ENCODE results near the gene ARL4C. TPM values are rescaled to one million over a fixed set of nuclear protein-coding genes. Genes with fewer than 3 reads are reported as not detected.

The ARL4C gene
- total RNA-seq, 2 experiments from 2014 or later: 469 to 471 TPM

- CTCF ChIA-PET: interaction anchor here (1.4 to 3.1 kb wide), 2 partner anchors 44 to 202 kb away, joined by 4 to 10 read pairs; no protein-coding TSS in a partner anchor
- POLR2A ChIA-PET: interaction anchor here (1.0 to 12.4 kb wide), 10 partner anchors 8 to 500 kb away, joined by 3 to 211 read pairs (median 16); partner anchors contain the start of gene ARL4C
- Mint-ChIP-seq H3K4me3 (peak overlapping the region; percentile 82), H3K27ac (peak overlapping the region; percentile 98), H3K4me1 (ENCODE audit: low read depth) (peaks cover 86% of the 10 kb centered on the region), H3K36me3 (ENCODE audit: low read depth) (peaks cover 81% of the 10 kb centered on the region), H3K9me3 (no peaks in the 10 kb centered on the region), H3K27me3 (peaks cover 5% of the 10 kb centered on the region)
- intact Hi-C loops (cut with DNase I, micrococcal nuclease): loop anchor here in 1 of 2 experiments (5.0 kb wide), 1 partner anchor 118 kb away; no protein-coding TSS in a partner anchor
- ATAC-seq (ENCODE audit: poor library complexity): no peak
- Histone ChIP-seq H3K27me3 (ENCODE audit: control insufficient read depth in 1 of 2, insufficient read depth in 2 of 2, low read length in 2 of 2) (no peaks in the 10 kb centered on the region), H3K9me3 (ENCODE audit: control insufficient read depth in 1 of 2, insufficient read depth in 1 of 2, low read length in 2 of 2) (no peaks in the 10 kb centered on the region), H3K4me3 (ENCODE audit: low read length) (peak overlapping the region; percentile 94), H3K27ac (ENCODE audit: low read depth in 1 of 2, low read length in 2 of 2) (peak overlapping the region; percentile 70 to 96), H3K36me3 (ENCODE audit: insufficient read depth, low read length) (peaks cover 33% of the 10 kb centered on the region), H3K4me1 (ENCODE audit: insufficient read depth, low read length) (peaks cover 60% of the 10 kb centered on the region)
- TF ChIP-seq, protein P1, sequence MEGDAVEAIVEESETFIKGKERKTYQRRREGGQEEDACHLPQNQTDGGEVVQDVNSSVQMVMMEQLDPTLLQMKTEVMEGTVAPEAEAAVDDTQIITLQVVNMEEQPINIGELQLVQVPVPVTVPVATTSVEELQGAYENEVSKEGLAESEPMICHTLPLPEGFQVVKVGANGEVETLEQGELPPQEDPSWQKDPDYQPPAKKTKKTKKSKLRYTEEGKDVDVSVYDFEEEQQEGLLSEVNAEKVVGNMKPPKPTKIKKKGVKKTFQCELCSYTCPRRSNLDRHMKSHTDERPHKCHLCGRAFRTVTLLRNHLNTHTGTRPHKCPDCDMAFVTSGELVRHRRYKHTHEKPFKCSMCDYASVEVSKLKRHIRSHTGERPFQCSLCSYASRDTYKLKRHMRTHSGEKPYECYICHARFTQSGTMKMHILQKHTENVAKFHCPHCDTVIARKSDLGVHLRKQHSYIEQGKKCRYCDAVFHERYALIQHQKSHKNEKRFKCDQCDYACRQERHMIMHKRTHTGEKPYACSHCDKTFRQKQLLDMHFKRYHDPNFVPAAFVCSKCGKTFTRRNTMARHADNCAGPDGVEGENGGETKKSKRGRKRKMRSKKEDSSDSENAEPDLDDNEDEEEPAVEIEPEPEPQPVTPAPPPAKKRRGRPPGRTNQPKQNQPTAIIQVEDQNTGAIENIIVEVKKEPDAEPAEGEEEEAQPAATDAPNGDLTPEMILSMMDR (IDR thresholded peaks at IDR 0.05): no peak
- DNase-seq: peak in 5 of 14 experiments; percentile 24 to 70 (median 50)
Measured at GRCh38 chr2:234490271-234491091, 6.4 kb downstream of the ARL4C start.

DNA sequence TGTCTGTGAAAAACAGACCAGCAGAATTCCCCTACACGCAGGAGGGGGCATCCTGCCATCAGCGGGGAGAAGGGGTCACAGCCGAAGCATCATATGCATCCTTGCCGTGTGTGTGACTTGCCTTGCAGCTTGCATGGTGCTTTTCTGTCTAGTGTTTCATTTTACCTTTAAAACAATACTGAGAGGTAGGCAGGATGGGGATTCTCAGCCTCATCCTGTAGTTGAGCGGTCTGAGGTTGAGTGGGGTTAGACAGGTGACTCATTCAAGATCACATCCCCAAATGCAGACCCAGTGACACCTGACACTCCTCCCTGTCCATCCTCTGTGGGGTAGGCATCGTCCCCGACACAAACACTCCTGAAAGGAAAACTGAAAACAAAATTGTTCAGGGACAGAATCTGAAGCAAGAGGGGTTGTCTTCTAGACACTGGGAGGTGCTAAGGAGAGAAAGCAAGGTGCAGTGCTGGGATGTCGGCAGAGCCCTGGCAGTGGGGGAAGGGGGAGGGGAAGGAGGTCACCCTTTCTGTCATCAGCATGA, 7.9 kb downstream of the ARL4C start:
- peak overlapping the region; percentile 94 for H3K4me3 ChIP-seq (ENCODE audit: low read length)
- peak overlapping the region; percentile 82 for H3K4me3 Mint-ChIP-seq

DNA sequence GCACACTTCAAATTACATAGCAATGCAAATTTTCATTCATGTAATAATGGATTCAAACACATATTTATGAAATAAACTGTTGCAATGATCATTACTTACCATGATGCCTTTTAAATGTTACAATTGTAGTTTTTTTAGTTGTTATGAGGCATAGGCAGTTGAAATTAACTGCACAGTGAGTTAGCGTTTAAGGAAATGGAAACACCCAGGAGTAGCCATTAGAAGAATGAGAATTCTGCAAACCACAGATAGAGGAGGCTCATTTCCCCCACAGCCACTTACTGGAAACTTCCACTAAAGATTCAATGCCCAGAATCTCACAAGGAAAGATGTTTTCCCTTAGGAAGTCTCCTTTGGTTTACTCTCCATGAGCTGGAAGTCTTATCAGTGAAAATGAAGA, 8.4 kb downstream of the ARL4C start:
- peak overlapping the region; percentile 94 for H3K4me3 ChIP-seq (ENCODE audit: low read length)
- intact Hi-C loops (cut with DNase I, micrococcal nuclease): loop anchor here (2.0 to 5.0 kb wide), 3 partner anchors 24 to 62 kb away; no protein-coding TSS in a partner anchor
- ATAC-seq (ENCODE audit: poor library complexity) (no peak), DNase-seq (no peak)
- H3K36me3 Mint-ChIP-seq (ENCODE audit: low read depth): peaks cover 65% of the 10 kb centered on the region
- TF ChIP-seq, protein P1 (IDR thresholded peaks at IDR 0.05): no peak
- peak overlapping the region; percentile 70 to 96 for H3K27ac ChIP-seq (ENCODE audit: low read depth in 1 of 2, low read length in 2 of 2)
- peak overlapping the region; percentile 82 for H3K4me3 Mint-ChIP-seq
- H3K27me3 Mint-ChIP-seq: no peaks in the 10 kb centered on the region
- ChIA-PET POLR2A (interaction anchor here (0.6 to 12.4 kb wide), 13 partner anchors 10 to 340 kb away, joined by 3 to 211 read pairs (median 13); partner anchors contain the start of gene ARL4C), CTCF (interaction anchor here (0.5 to 3.1 kb wide), 6 partner anchors 8 to 200 kb away, joined by 3 to 10 read pairs (median 4); partner anchors contain the start of gene ARL4C)
- no peaks in the 10 kb centered on the region for H3K9me3 Mint-ChIP-seq
- H3K4me1 ChIP-seq (ENCODE audit: insufficient read depth, low read length): peaks cover 80% of the 10 kb centered on the region
- peaks cover 97% of the 10 kb centered on the region for H3K4me1 Mint-ChIP-seq (ENCODE audit: low read depth)
- peak overlapping the region; percentile 98 for H3K27ac Mint-ChIP-seq
- H3K9me3 ChIP-seq (ENCODE audit: control insufficient read depth in 1 of 2, insufficient read depth in 1 of 2, low read length in 2 of 2): no peaks in the 10 kb centered on the region
- no peaks in the 10 kb centered on the region for H3K27me3 ChIP-seq (ENCODE audit: control insufficient read depth in 1 of 2, insufficient read depth in 2 of 2, low read length in 2 of 2)
- peaks cover 27% of the 10 kb centered on the region for H3K36me3 ChIP-seq (ENCODE audit: insufficient read depth, low read length)

More for the DNA sequence above, 7.9 kb downstream of the ARL4C start:
- no peaks in the 10 kb centered on the region for H3K27me3 ChIP-seq (ENCODE audit: control insufficient read depth in 1 of 2, insufficient read depth in 2 of 2, low read length in 2 of 2)
- peak; percentile 69 for ATAC-seq (ENCODE audit: poor library complexity)
- CTCF ChIA-PET: interaction anchor here (0.5 to 3.1 kb wide), 6 partner anchors 8 to 200 kb away, joined by 3 to 10 read pairs (median 3); partner anchors contain the start of gene ARL4C
- H3K4me1 Mint-ChIP-seq (ENCODE audit: low read depth): peaks cover 92% of the 10 kb centered on the region
- H3K27ac ChIP-seq (ENCODE audit: low read depth in 1 of 2, low read length in 2 of 2): peak overlapping the region; percentile 70 to 96
- peaks cover 75% of the 10 kb centered on the region for H3K4me1 ChIP-seq (ENCODE audit: insufficient read depth, low read length)
- intact Hi-C loops (cut with DNase I, micrococcal nuclease): loop anchor here (1.0 to 5.0 kb wide), 5 partner anchors 24 to 197 kb away; no protein-coding TSS in a partner anchor
- H3K9me3 Mint-ChIP-seq: no peaks in the 10 kb centered on the region
- peaks cover 32% of the 10 kb centered on the region for H3K36me3 ChIP-seq (ENCODE audit: insufficient read depth, low read length)
- peak overlapping the region; percentile 98 for H3K27ac Mint-ChIP-seq
- POLR2A ChIA-PET: interaction anchor here (0.6 to 12.4 kb wide), 17 partner anchors 9 to 340 kb away, joined by 3 to 211 read pairs (median 5); partner anchors contain the start of gene ARL4C
- peak; percentile 55 to 94 (median 69) for DNase-seq
- peaks cover 70% of the 10 kb centered on the region for H3K36me3 Mint-ChIP-seq (ENCODE audit: low read depth)
- TF ChIP-seq, protein P1 (IDR thresholded peaks at IDR 0.05): no peak
- no peaks in the 10 kb centered on the region for H3K9me3 ChIP-seq (ENCODE audit: control insufficient read depth in 1 of 2, insufficient read depth in 1 of 2, low read length in 2 of 2)
- no peaks in the 10 kb centered on the region for H3K27me3 Mint-ChIP-seq

Data from CD4-positive, alpha-beta T cell (primary cell).